ENCODE results near the gene PIEZO1.

DNA sequence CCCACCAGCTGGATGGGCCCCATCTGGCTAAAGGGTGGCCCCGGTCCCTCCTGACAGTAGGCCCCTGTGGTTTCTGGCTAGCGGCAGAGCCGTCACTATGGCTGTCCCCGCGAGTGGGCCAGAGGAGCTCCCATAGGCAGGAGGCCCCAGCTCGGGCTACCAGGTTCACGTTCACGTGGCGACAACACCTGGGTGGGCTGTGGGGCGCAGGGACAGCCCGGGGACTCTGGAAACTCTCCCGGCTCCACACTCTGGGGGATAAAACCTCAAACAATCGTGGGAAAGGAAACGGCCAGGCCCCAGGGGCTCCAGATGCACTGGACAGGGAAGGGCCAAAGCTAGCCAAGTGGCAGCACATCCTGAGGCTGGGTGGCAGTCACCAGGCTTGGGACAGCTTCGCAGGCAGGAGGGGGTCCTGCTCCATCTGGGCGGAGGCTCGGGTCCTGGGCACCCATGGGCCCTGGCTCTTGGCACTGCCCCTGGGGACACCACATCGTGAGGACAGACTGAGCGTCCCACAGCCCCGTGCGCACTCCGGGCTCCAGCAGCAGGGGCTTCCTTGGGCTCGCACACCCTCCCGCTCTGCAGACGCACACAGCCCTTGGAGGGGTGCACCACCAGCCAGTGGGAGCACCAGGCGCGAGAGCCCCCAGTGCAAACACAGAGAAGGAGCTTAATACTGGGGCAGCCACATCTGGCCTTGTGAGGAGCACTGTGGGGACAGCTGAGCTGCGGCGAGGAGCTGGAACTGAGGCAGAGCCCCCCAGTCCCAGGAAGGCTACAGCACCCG is 83.2 kb downstream of the PIEZO1 start:
- TF ChIP-seq EZH2phosphoT487 (IDR thresholded peaks at IDR 0.05; ENCODE audit: borderline replicate concordance) (no peak), EZH2 (IDR thresholded peaks at IDR 0.05) (no peak), POLR2A (IDR thresholded peaks at IDR 0.05; ENCODE audit: borderline replicate concordance, extremely low read depth, insufficient read depth, insufficient read length) (no peak)
- TF ChIP-seq, protein P1, sequence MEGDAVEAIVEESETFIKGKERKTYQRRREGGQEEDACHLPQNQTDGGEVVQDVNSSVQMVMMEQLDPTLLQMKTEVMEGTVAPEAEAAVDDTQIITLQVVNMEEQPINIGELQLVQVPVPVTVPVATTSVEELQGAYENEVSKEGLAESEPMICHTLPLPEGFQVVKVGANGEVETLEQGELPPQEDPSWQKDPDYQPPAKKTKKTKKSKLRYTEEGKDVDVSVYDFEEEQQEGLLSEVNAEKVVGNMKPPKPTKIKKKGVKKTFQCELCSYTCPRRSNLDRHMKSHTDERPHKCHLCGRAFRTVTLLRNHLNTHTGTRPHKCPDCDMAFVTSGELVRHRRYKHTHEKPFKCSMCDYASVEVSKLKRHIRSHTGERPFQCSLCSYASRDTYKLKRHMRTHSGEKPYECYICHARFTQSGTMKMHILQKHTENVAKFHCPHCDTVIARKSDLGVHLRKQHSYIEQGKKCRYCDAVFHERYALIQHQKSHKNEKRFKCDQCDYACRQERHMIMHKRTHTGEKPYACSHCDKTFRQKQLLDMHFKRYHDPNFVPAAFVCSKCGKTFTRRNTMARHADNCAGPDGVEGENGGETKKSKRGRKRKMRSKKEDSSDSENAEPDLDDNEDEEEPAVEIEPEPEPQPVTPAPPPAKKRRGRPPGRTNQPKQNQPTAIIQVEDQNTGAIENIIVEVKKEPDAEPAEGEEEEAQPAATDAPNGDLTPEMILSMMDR (IDR thresholded peaks at IDR 0.05 in 2 of 3, conservative IDR thresholded peaks at IDR 0.05 in 1 of 3; ENCODE audit: borderline replicate concordance in 1 of 3, insufficient read depth in 1 of 3, low read depth in 2 of 3, low read length in 2 of 3) = no peak
- TF ChIP-seq, protein P2, sequence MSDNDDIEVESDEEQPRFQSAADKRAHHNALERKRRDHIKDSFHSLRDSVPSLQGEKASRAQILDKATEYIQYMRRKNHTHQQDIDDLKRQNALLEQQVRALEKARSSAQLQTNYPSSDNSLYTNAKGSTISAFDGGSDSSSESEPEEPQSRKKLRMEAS (IDR thresholded peaks at IDR 0.05) = no peak

Measured in HCT116 (cell line).